GM12878 (cell line): Measurements from ENCODE around the gene SRPRB. TPM values are rescaled to one million over a fixed set of nuclear protein-coding genes. Genes with fewer than 3 reads are reported as not detected.

Experiments
- ATAC-seq: fragments of 200-7000 bp; cut with Tn5 transposase; 3 replicates; pipeline ENCODE4 v1.9.1; 2020; ENCODE audit warnings: mild to moderate bottlenecking, moderate library complexity
- BruUV-seq: library from RNA; stranded (reverse); fragments of 400-500 nt; replicated peaks from 2 replicates; lab custom pipeline; 2021; lab: Mats Ljungman, UMichigan
- CTCF ChIA-PET: fragments of 300-600 bp; sonication (Branson Sonifier 250); formaldehyde crosslinking; extraction: SDS; loops from one replicate; lab custom pipeline; 2021; ENCODE audit warnings: inconsistent platforms; lab: Yijun Ruan, JAX
- POLR2A ChIA-PET: fragments of 350-600 bp; formaldehyde crosslinking; extraction: SDS; loops from one replicate; lab custom pipeline; 2021; ENCODE audit warnings: inconsistent platforms; lab: Charles Lee
- RAD21 ChIA-PET: fragments of 300-600 bp; sonication (Branson Sonifier 250); formaldehyde crosslinking; loops from one replicate; lab custom pipeline; 2023; ENCODE audit warnings: antibody characterized with exemption; ENCODE audit not compliant: unreplicated experiment; lab: Charles Lee
- SMC1A ChIA-PET: fragments of 300-600 bp; sonication (Branson Sonifier 250); formaldehyde crosslinking; loops from one replicate; lab custom pipeline; 2023; ENCODE audit not compliant: unreplicated experiment, uncharacterized antibody; lab: Charles Lee
- DNase-seq: peaks from one replicate; pipeline ENCODE4 v3.0.0-alpha.2; 2011; ENCODE audit warnings: low read depth, low spot score
- FAIRE-seq: peaks from 3 replicates; lab custom pipeline; 2011; peaks lifted over from hg19 to GRCh38; lab: Jason Lieb, UNC
- H2AFZ ChIP-seq: 2 replicates; pipeline ENCODE4 v1.6.0; 2011; ENCODE audit warnings: low read depth, low read length, control low read depth; ENCODE audit not compliant: control insufficient read depth
- H3K27ac ChIP-seq: 2 replicates; pipeline ENCODE4 v1.5.1; 2011; ENCODE audit warnings: control low read depth; ENCODE audit not compliant: control insufficient read depth, insufficient read depth
- H3K27me3 ChIP-seq, 2 experiments: replicated peaks in 1 of 2; 2 replicates each; pipeline versions ENCODE4 v1.6.0 to v1.6.1; 2011; ENCODE audit warnings: low read length in 1 of 2; ENCODE audit not compliant: control insufficient read depth in 2 of 2, insufficient read depth in 2 of 2
- H3K36me3 ChIP-seq, 2 experiments: 2 replicates each; pipeline ENCODE4 v1.5.1; 2011; ENCODE audit warnings: low read length in 1 of 2; ENCODE audit not compliant: control insufficient read depth in 2 of 2, insufficient read depth in 2 of 2
- H3K4me1 ChIP-seq: 2 replicates; pipeline ENCODE4 v1.6.1; 2011; ENCODE audit warnings: mild to moderate bottlenecking, low read length, moderate library complexity, mixed read lengths; ENCODE audit not compliant: control insufficient read depth, insufficient read depth
- H3K4me2 ChIP-seq: 2 replicates; pipeline ENCODE4 v1.6.0; 2011; ENCODE audit warnings: control low read depth; ENCODE audit not compliant: control insufficient read depth, insufficient read depth
- H3K4me3 ChIP-seq: fragments of 200-600 bp; sonication (generic); 2 replicates; pipeline ENCODE4 v1.5.1; 2016
- H3K79me2 ChIP-seq: 2 replicates; pipeline ENCODE4 v1.6.0; 2011; ENCODE audit warnings: low read length; ENCODE audit not compliant: control insufficient read depth, insufficient read depth
- H3K9ac ChIP-seq: 2 replicates; pipeline ENCODE4 v1.8.0; 2011; ENCODE audit warnings: low read length, control low read depth, mixed read lengths; ENCODE audit not compliant: control insufficient read depth, insufficient read depth
- H3K9me3 ChIP-seq: replicated peaks from 3 replicates; pipeline ENCODE4 v1.5.1; 2011; ENCODE audit warnings: mild to moderate bottlenecking, low read length; ENCODE audit not compliant: control insufficient read depth, insufficient read depth
- H4K20me1 ChIP-seq: 2 replicates; pipeline ENCODE4 v1.6.0; 2011; ENCODE audit not compliant: control insufficient read depth, insufficient read depth
- CREM ChIP-seq: IDR thresholded peaks from 2 replicates; pipeline ENCODE4 v1.6.1; 2014; ENCODE audit warnings: antibody characterized with exemption, low read depth
- CUX1 ChIP-seq: IDR thresholded peaks from 2 replicates; pipeline ENCODE4 v1.6.1; 2012; ENCODE audit warnings: improper control_type of control experiment, low read depth, low read length; ENCODE audit not compliant: insufficient replicate concordance
- ESRRA ChIP-seq: IDR thresholded peaks from 2 replicates; pipeline ENCODE4 v1.6.1; 2012; ENCODE audit warnings: mild to moderate bottlenecking, low read length, improper control_type of control experiment
- PBX3 ChIP-seq: IDR thresholded peaks from 2 replicates; pipeline ENCODE4 v1.6.1; 2011; ENCODE audit warnings: mild to moderate bottlenecking, low read depth, low read length, moderate library complexity; ENCODE audit not compliant: insufficient replicate concordance
- RBBP5 ChIP-seq: fragments of 200-600 bp; sonication (generic); conservative IDR thresholded peaks from 2 replicates; pipeline ENCODE4 v1.6.1; 2016
- REST ChIP-seq: IDR thresholded peaks from 2 replicates; pipeline ENCODE4 v1.6.1; 2012; ENCODE audit warnings: mild to moderate bottlenecking, low read depth, low read length
- WGBS: methylation state at CpG from one replicate; pipeline ENCODE4 v1.1.6; 2016; ENCODE audit warnings: low lambda C conversion rate; ENCODE audit not compliant: insufficient replicate concordance, insufficient coverage; ENCODE audit errors: missing lambda C conversion rate; 5-methylcytosine and 5-hydroxymethylcytosine counted together
- in situ Hi-C: fragments of 300-500 bp; cut with MboI; formaldehyde crosslinking; loops from 9 replicates; pipeline ENCODE4 v1.14.3; 2018; ENCODE audit warnings: mixed read lengths
- intact Hi-C: fragments of 100-400 bp; cut with micrococcal nuclease; formaldehyde crosslinking; loops from one replicate; pipeline ENCODE4 v1.14.2; 2022; ENCODE audit not compliant: unreplicated experiment
- polyA plus RNA-seq, 11 experiments: library from polyadenylated mRNA; depleted of rRNA in 4 of 11; unstranded in 6 of 11; stranded (reverse) in 5 of 11; fragments of >200 nt; fragmentation: Nextera tagmentation in 4 of 11; fragmentation: Illumina TruSeq in 1 of 11; extraction: Ambion mirVana in 4 of 11; extraction: Trizol in 1 of 11; gene quantifications; 1 replicate in 1 of 11; 2 replicates in 10 of 11; pipeline versions ENCODE4 v1.2.1 to v1.2.3, GENCODE V29; 2011 to 2016; ENCODE audit warnings: inconsistent platforms in 2 of 11, missing spikeins in 2 of 11, low read depth in 1 of 11
- total RNA-seq, 4 experiments: library from RNA; depleted of rRNA in 3 of 4; stranded (reverse); fragments of >200 nt in 3 of 4; fragmentation: Illumina TruSeq in 1 of 4; extraction: Trizol in 1 of 4; gene quantifications; 2 replicates each; pipeline versions ENCODE4 v1.2.1 to v1.2.3, GENCODE V29; 2013 to 2021

Gene SRPRB
- total and polyA plus RNA-seq, 10 of the 15 experiments (the other 5 are each of a cell fraction or from before 2014, with no cell fraction given): 30.6 to 107 (median 46.6) TPM

GRCh38 chr3:133843634-133844033 is 38.0 kb downstream of the SRPRB start (continued):
- no peak for TF ChIP-seq CUX1

GRCh38 chr3:133845127-133845526 is 39.5 kb downstream of the SRPRB start:
- Histone ChIP-seq H3K27me3 (peaks cover 0 to 5% of the 10 kb centered on the region in 2 experiments; a peak in 3 of 4 replicates), H3K36me3 (no peaks in the 10 kb centered on the region; a peak in 1 of 4 replicates), H3K9me3 (no peaks in the 10 kb centered on the region), H3K4me1 (peaks cover 8% of the 10 kb centered on the region), H3K27ac (no peak overlapping the region), H3K4me2 (no peak overlapping the region), H2AFZ (no peak overlapping the region), H4K20me1 (no peaks in the 10 kb centered on the region), H3K9ac (no peak overlapping the region), H3K4me3 (no peak overlapping the region), H3K79me2 (no peaks in the 10 kb centered on the region)
- WGBS: 90% methylated on average over 4 of the region's 4 CpGs
- intact Hi-C loops (no loop called here), in situ Hi-C loops (no loop called here)
- FAIRE-seq: no peak
- no peak for ATAC-seq
- RAD21 ChIA-PET: no interaction called here
- BruUV-seq: no TSS peak
- CTCF ChIA-PET: no interaction called here
- POLR2A ChIA-PET: no interaction called here
- SMC1A ChIA-PET: no interaction called here
- DNase-seq: no peak
- TF ChIP-seq REST (no peak), CUX1 (no peak), ESRRA (no peak), RBBP5 (no peak), CREM (no peak), PBX3 (no peak)
